Type B pancreatic cell (in vitro differentiated cells): ENCODE results near the gene ZNF841. TPM values are rescaled to one million over a fixed set of nuclear protein-coding genes. Genes with fewer than 3 reads are reported as not detected.
"Not testable (repeated sequence)": the region's sequence is repeated elsewhere in the genome, so short reads cannot be mapped to it uniquely, and the experiment has no call there.

Experiments used
- DNase-seq: peaks from one replicate; pipeline ENCODE4 v3.0.0; 2021; ENCODE audit warnings: mixed read lengths; ENCODE audit not compliant: unreplicated experiment; ENCODE audit errors: extremely low spot score
- H3K27ac Mint-ChIP-seq: 2 replicates; pipeline ENCODE4 v1.8.0; 2021; ENCODE audit warnings: mild to moderate bottlenecking, mixed read lengths
- H3K27me3 Mint-ChIP-seq: 2 replicates; pipeline ENCODE4 v1.8.0; 2021; ENCODE audit warnings: mixed read lengths
- H3K36me3 Mint-ChIP-seq: 2 replicates; pipeline ENCODE4 v1.8.0; 2021; ENCODE audit warnings: mixed read lengths
- H3K4me1 Mint-ChIP-seq: one replicate; pipeline ENCODE4 v1.8.0; 2021; ENCODE audit warnings: mixed read lengths; ENCODE audit not compliant: unreplicated experiment
- H3K4me3 Mint-ChIP-seq: 2 replicates; pipeline ENCODE4 v1.8.0; 2021; ENCODE audit warnings: mild to moderate bottlenecking, mixed read lengths
- H3K9me3 Mint-ChIP-seq: 2 replicates; pipeline ENCODE4 v1.8.0; 2021; ENCODE audit warnings: mixed read lengths
- total RNA-seq: library from RNA; stranded (reverse); gene quantifications from 2 replicates; pipeline ENCODE4 v1.2.1, GENCODE V29; 2021; ENCODE audit warnings: low replicate concordance
- TF ChIP-seq, protein P1 (sequence below): fragments of 200-600 bp; sonication (generic); conservative IDR thresholded peaks from 2 replicates; pipeline ENCODE4 v1.5.0; 2021; ENCODE audit warnings: antibody characterized with exemption, mild to moderate bottlenecking

The ZNF841 gene
- total RNA-seq, 1 donor from 2014 or later, result 27.7 TPM

- Mint-ChIP-seq H3K27ac (no peak overlapping the region), H3K4me1 (no peaks in the 10 kb centered on the region), H3K4me3 (no peak overlapping the region), H3K36me3 (peaks cover 93% of the 10 kb centered on the region), H3K27me3 (no peaks in the 10 kb centered on the region), H3K9me3 (peaks cover 10% of the 10 kb centered on the region)
- no peak for DNase-seq
- TF ChIP-seq, protein P1, sequence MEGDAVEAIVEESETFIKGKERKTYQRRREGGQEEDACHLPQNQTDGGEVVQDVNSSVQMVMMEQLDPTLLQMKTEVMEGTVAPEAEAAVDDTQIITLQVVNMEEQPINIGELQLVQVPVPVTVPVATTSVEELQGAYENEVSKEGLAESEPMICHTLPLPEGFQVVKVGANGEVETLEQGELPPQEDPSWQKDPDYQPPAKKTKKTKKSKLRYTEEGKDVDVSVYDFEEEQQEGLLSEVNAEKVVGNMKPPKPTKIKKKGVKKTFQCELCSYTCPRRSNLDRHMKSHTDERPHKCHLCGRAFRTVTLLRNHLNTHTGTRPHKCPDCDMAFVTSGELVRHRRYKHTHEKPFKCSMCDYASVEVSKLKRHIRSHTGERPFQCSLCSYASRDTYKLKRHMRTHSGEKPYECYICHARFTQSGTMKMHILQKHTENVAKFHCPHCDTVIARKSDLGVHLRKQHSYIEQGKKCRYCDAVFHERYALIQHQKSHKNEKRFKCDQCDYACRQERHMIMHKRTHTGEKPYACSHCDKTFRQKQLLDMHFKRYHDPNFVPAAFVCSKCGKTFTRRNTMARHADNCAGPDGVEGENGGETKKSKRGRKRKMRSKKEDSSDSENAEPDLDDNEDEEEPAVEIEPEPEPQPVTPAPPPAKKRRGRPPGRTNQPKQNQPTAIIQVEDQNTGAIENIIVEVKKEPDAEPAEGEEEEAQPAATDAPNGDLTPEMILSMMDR, result no peak
These were observed 9.1 kb downstream of the ZNF841 start for GRCh38 chr19:52086481-52086880.

GRCh38 chr19:52070496-52070895, 25.1 kb downstream of the ZNF841 start:
- Mint-ChIP-seq H3K4me1 (no peaks in the 10 kb centered on the region), H3K9me3 (peaks cover 50% of the 10 kb centered on the region), H3K27ac (no peak overlapping the region), H3K27me3 (no peaks in the 10 kb centered on the region), H3K36me3 (peaks cover 84% of the 10 kb centered on the region), H3K4me3 (no peak overlapping the region)
- TF ChIP-seq, protein P1, result no peak
- DNase-seq, result no peak

DNA sequence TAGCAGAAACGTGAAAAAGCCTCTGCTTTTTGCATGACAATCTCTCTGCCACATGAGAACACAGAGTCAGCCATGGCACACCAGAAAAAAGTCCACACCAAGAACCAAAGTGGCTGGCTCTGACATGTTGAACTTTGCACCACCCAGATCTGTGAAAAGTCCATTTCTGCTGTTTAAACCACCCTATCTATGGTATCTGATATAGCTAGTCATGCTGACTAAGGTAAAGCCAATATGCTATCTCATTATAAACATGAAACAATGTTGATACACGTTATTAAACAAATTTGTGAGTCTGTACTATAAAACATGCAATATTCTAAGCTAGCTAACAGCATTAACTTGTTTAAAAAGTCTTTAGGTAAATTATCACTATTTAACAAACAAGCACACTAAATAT, 25.9 kb downstream of the ZNF841 start:
- no peaks in the 10 kb centered on the region for H3K4me1 Mint-ChIP-seq
- no peak overlapping the region for H3K27ac Mint-ChIP-seq
- DNase-seq, result no peak
- peaks cover 51% of the 10 kb centered on the region for H3K9me3 Mint-ChIP-seq
- no peak overlapping the region for H3K4me3 Mint-ChIP-seq
- no peaks in the 10 kb centered on the region for H3K27me3 Mint-ChIP-seq
- H3K36me3 Mint-ChIP-seq, result peaks cover 83% of the 10 kb centered on the region
- TF ChIP-seq, protein P1, result no peak

DNA sequence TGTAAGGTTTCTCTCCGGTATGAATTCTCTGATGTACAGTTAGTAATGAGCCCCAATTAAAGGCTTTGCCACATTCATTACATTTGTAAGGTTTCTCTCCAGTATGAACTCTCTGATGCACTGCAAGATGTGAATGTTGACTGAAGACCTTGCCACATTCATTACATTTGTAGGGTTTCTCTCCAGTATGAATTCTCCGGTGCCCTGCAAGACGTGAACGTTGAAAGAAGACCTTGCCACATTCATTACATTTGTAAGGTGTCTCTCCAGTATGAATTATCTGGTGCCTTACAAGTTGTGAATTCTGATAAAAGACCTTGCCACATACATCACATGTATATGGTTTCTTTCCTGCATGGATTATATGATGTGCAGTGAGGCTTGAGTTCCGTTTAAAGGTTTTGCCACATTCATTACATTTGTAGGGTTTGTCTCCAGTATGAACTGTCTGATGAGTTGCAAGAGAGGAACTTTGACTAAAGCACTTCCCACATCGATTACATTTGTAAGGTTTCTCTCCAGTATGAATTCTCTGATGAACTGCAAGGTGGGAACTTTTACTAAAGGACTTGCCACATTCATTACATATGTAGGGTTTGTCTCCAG, 29.2 kb downstream of the ZNF841 start:
- DNase-seq, result no peak
- Mint-ChIP-seq H3K27me3 (no peaks in the 10 kb centered on the region), H3K36me3 (peaks cover 76% of the 10 kb centered on the region), H3K4me1 (no peaks in the 10 kb centered on the region), H3K27ac (no peak overlapping the region), H3K9me3 (peaks cover 48% of the 10 kb centered on the region), H3K4me3 (no peak overlapping the region)
- TF ChIP-seq, protein P1, result no peak

DNA sequence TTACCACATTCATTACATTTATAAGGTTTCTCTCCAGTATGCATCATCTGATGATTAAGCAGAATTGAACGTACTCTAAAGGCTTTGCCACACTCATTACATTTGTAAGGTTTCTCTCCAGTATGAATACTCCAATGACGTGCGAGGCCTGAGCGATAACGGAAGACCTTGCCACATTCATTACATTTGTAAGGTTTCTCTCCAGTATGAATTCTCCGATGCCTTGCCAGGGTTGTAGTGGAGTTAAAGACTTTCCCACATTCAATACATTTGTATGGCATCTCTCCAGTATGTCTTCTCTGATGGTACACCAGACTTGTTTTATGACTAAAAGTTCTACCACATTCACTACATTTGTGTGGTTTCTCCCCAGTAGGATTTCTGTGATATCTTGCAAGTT, 30.2 kb downstream of the ZNF841 start:
- Mint-ChIP-seq H3K4me1 (no peaks in the 10 kb centered on the region), H3K9me3 (peaks cover 39% of the 10 kb centered on the region), H3K27me3 (no peaks in the 10 kb centered on the region), H3K36me3 (peaks cover 67% of the 10 kb centered on the region), H3K4me3 (no peak overlapping the region), H3K27ac (no peak overlapping the region)
- DNase-seq, result no peak
- TF ChIP-seq, protein P1, result no peak

DNA sequence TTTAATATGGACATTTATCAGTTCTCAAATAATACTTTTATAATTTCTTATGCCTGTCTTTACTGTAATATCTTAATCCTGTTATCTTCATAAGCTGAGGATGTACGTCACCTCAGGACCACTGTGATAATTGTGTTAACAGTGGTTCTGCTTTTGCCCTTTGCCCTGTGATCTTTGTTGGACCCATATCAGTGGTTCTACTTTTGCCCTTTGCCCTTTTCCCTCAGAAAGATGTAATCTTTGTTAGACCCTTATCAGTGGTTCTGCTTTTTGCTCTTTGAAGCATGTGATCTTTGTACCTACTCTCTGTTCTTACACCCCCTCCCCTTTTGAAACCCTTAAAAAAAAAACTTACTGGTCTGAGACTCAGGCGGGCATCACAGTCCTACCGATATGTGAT, 39.1 kb downstream of the ZNF841 start:
- not testable (repeated sequence) for DNase-seq, H3K4me3 Mint-ChIP-seq, H3K4me1 Mint-ChIP-seq, H3K27me3 Mint-ChIP-seq, H3K27ac Mint-ChIP-seq
- Mint-ChIP-seq H3K9me3 (peaks cover 20% of the 10 kb centered on the region), H3K36me3 (peaks cover 48% of the 10 kb centered on the region)

DNA sequence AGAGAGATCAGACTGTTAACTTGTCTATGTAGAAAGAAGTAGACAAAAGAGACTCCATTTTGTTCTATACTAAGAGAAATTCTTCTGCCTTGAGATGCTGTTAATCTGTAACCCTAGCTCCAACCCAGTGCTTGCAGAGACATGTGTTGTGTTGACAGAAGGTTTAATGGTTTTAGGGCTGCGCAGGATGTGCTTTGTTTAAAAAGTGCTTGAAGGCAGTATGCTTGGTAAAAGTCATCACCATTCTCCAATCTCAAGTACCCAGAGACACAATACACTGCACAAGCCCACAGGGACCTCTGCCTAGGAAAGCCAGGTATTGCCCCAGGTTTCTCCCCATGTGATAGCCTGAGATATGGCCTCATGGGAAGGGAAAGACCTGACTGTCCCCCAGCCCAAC, 43.8 kb downstream of the ZNF841 start:
- not testable (repeated sequence) for H3K4me3 Mint-ChIP-seq, H3K27ac Mint-ChIP-seq, H3K27me3 Mint-ChIP-seq, DNase-seq, H3K4me1 Mint-ChIP-seq
- H3K9me3 Mint-ChIP-seq, result peaks cover 23% of the 10 kb centered on the region
- H3K36me3 Mint-ChIP-seq, result peaks cover 39% of the 10 kb centered on the region
